PC-3 (cell line): ENCODE data around the gene COLEC11. TPM values are rescaled to one million over a fixed set of nuclear protein-coding genes. Genes with fewer than 3 reads are reported as not detected.

Source experiments
- ATAC-seq: fragments of 200-7000 bp; cut with Tn5 transposase; 2 replicates; pipeline ENCODE4 v1.9.1; 2020; ENCODE audit warnings: mild to moderate bottlenecking, moderate library complexity
- BruUV-seq: library from RNA; stranded (reverse); fragments of 400-500 nt; replicated peaks from 2 replicates; lab custom pipeline; 2021; lab: Mats Ljungman, UMichigan
- CTCF ChIA-PET: fragments of 300-600 bp; sonication (Branson Sonifier 250); formaldehyde crosslinking; loops from one replicate; lab custom pipeline; 2022; ENCODE audit warnings: antibody characterized with exemption; lab: Charles Lee
- POLR2A ChIA-PET: fragments of 300-600 bp; sonication (Branson Sonifier 250); formaldehyde crosslinking; loops from one replicate; lab custom pipeline; 2022; ENCODE audit warnings: antibody characterized with exemption; ENCODE audit not compliant: unreplicated experiment; lab: Charles Lee
- DNase-seq: peaks from one replicate; pipeline ENCODE4 v3.0.0-alpha.2; 2015
- H2AFZ ChIP-seq: fragments of 300-600 bp; sonication (generic); 2 replicates; pipeline ENCODE4 v1.6.0; 2016; ENCODE audit warnings: antibody characterized with exemption, low read length
- H3F3A ChIP-seq: fragments of 300-600 bp; sonication (generic); one replicate; pipeline ENCODE4 v1.6.0; 2017; ENCODE audit warnings: antibody characterized with exemption, low read length, control low read depth, mild to moderate bottlenecking; ENCODE audit not compliant: unreplicated experiment
- H3K27ac ChIP-seq: fragments of 300-600 bp; sonication (generic); 2 replicates; pipeline ENCODE4 v1.5.1; 2016; ENCODE audit warnings: mild to moderate bottlenecking, low read length
- H3K27me3 ChIP-seq: fragments of 300-600 bp; sonication (generic); 2 replicates; pipeline ENCODE4 v1.6.1; 2016; ENCODE audit warnings: low read length, mixed read lengths
- H3K36me3 ChIP-seq: fragments of 300-600 bp; sonication (generic); 2 replicates; pipeline ENCODE4 v1.6.1; 2016; ENCODE audit warnings: low read depth, mixed run types, low read length, mixed read lengths
- H3K4me1 ChIP-seq: fragments of 300-600 bp; sonication (generic); 2 replicates; pipeline ENCODE4 v1.5.1; 2016; ENCODE audit warnings: low read length; ENCODE audit not compliant: insufficient read depth
- H3K4me2 ChIP-seq: fragments of 300-600 bp; sonication (generic); 2 replicates; pipeline ENCODE4 v1.6.0; 2016; ENCODE audit warnings: low read length
- H3K4me3 ChIP-seq: fragments of 300-600 bp; sonication (generic); 2 replicates; pipeline ENCODE4 v1.5.1; 2016; ENCODE audit warnings: mild to moderate bottlenecking, low read length, mixed read lengths
- H3K79me2 ChIP-seq: fragments of 300-600 bp; sonication (generic); 2 replicates; pipeline ENCODE4 v1.6.1; 2017; ENCODE audit warnings: low read length, mixed read lengths
- H3K9ac ChIP-seq: fragments of 300-600 bp; sonication (generic); 2 replicates; pipeline ENCODE4 v1.6.0; 2016; ENCODE audit warnings: mild to moderate bottlenecking, low read length
- H3K9me2 ChIP-seq: fragments of 300-600 bp; sonication (generic); replicated peaks from 2 replicates; pipeline ENCODE4 v1.6.1; 2016; ENCODE audit warnings: mixed run types, low read length, mixed read lengths
- H3K9me3 ChIP-seq: fragments of 300-600 bp; sonication (generic); 2 replicates; pipeline ENCODE4 v1.6.1; 2016; ENCODE audit warnings: low read length, mixed read lengths
- H4K20me1 ChIP-seq: fragments of 300-600 bp; sonication (generic); 2 replicates; pipeline ENCODE4 v1.6.1; 2016; ENCODE audit warnings: low read length, mixed read lengths
- CTCF ChIP-seq: fragments of 300-600 bp; sonication (generic); conservative IDR thresholded peaks from 2 replicates; pipeline ENCODE4 v1.5.1; 2017; ENCODE audit warnings: antibody characterized with exemption, low read depth, mild to moderate bottlenecking, low read length
- EZH2 ChIP-seq: fragments of 300-600 bp; sonication (generic); IDR thresholded peaks from one replicate; pipeline ENCODE4 v1.6.1; 2017; ENCODE audit warnings: antibody characterized with exemption, mild to moderate bottlenecking, low read length; ENCODE audit not compliant: unreplicated experiment
- EZH2phosphoT487 ChIP-seq: fragments of 300-600 bp; sonication (generic); IDR thresholded peaks from 2 replicates; pipeline ENCODE4 v1.6.1; 2018; ENCODE audit warnings: mild to moderate bottlenecking, antibody characterized with exemption, low read length, borderline replicate concordance
- intact Hi-C: fragments of 100-400 bp; cut with micrococcal nuclease; formaldehyde crosslinking; loops from 2 replicates; pipeline ENCODE4 v1.9.0; 2023
- total RNA-seq: library from RNA; depleted of rRNA; stranded (reverse); fragments of >200 nt; gene quantifications from 2 replicates; pipeline ENCODE4 v1.2.3, GENCODE V29; 2014

COLEC11 gene
- total RNA-seq, 1 experiment from 2014 or later, result 0.44 TPM

GRCh38 chr2:3547915-3548314, 47.0 kb upstream of the COLEC11 start:
- Histone ChIP-seq H3K4me3 (no peak overlapping the region), H3K27ac (peak overlapping the region; percentile 37), H3F3A (no peaks in the 10 kb centered on the region), H3K9me2 (no peaks in the 10 kb centered on the region), H3K36me3 (peaks cover 78% of the 10 kb centered on the region), H3K9ac (no peak overlapping the region), H3K79me2 (peaks cover 15% of the 10 kb centered on the region; the same call in 1 of the 2 replicates), H3K27me3 (no peaks in the 10 kb centered on the region), H4K20me1 (no peaks in the 10 kb centered on the region), H3K4me1 (peaks cover 16% of the 10 kb centered on the region), H3K9me3 (no peaks in the 10 kb centered on the region), H3K4me2 (no peak overlapping the region), H2AFZ (no peak overlapping the region)
- ChIA-PET POLR2A (no interaction called here), CTCF (no interaction called here)
- peak; percentile 56 for DNase-seq
- no peak for TF ChIP-seq CTCF
- no peak for TF ChIP-seq EZH2
- TF ChIP-seq EZH2phosphoT487, result no peak
- no TSS peak for BruUV-seq
- peak; percentile 62; the same call in 1 of the 2 replicates for ATAC-seq
- intact Hi-C loops, result no loop called here

- H3K27ac ChIP-seq, result no peak overlapping the region
- no peaks in the 10 kb centered on the region for H3K9me3 ChIP-seq
- ChIA-PET POLR2A (no interaction called here), CTCF (no interaction called here)
- no peaks in the 10 kb centered on the region for H3K27me3 ChIP-seq
- intact Hi-C loops, result no loop called here
- no peak overlapping the region for H3K4me3 ChIP-seq
- no peak overlapping the region for H3K9ac ChIP-seq
- H3K4me1 ChIP-seq, result peaks cover 17% of the 10 kb centered on the region; the same call in 1 of the 2 replicates
- no peak for ATAC-seq
- BruUV-seq, result no TSS peak
- H3K79me2 ChIP-seq, result peaks cover 55% of the 10 kb centered on the region
- H4K20me1 ChIP-seq, result no peaks in the 10 kb centered on the region
- H3K4me2 ChIP-seq, result no peak overlapping the region
- DNase-seq, result no peak
- H3F3A ChIP-seq, result no peaks in the 10 kb centered on the region
- TF ChIP-seq EZH2phosphoT487 (no peak), CTCF (no peak), EZH2 (no peak)
- no peak overlapping the region for H2AFZ ChIP-seq
- H3K9me2 ChIP-seq, result no peaks in the 10 kb centered on the region
- H3K36me3 ChIP-seq, result peaks cover 58% of the 10 kb centered on the region
These were observed 41.0 kb upstream of the COLEC11 start for GRCh38 chr2:3553946-3554345.

- Histone ChIP-seq H3K36me3 (peaks cover 31% of the 10 kb centered on the region), H3F3A (no peaks in the 10 kb centered on the region), H3K4me2 (peak overlapping the region; percentile 87), H2AFZ (peak overlapping the region; percentile 51), H3K9me3 (no peaks in the 10 kb centered on the region), H3K9ac (peak overlapping the region; percentile 98), H4K20me1 (no peaks in the 10 kb centered on the region), H3K9me2 (no peaks in the 10 kb centered on the region), H3K27ac (peak overlapping the region; percentile 63), H3K27me3 (no peaks in the 10 kb centered on the region), H3K79me2 (peaks cover 58% of the 10 kb centered on the region), H3K4me3 (peak overlapping the region; percentile 73), H3K4me1 (peaks cover 17% of the 10 kb centered on the region)
- ATAC-seq (peak; percentile 4), DNase-seq (no peak)
- ChIA-PET POLR2A (interaction anchor here (0.6 to 0.8 kb wide), 2 partner anchors 13 to 34 kb away, joined by 3 to 14 read pairs; no protein-coding TSS in a partner anchor), CTCF (no interaction called here)
- no TSS peak for BruUV-seq
- TF ChIP-seq CTCF (no peak), EZH2phosphoT487 (no peak), EZH2 (no peak)
- intact Hi-C loops, result loop anchor here (1.0 kb wide), 2 partner anchors 18 to 180 kb away; partner anchors contain the start of genes EIPR1 and RPS7
These were observed 37.2 kb upstream of the COLEC11 start for GRCh38 chr2:3557639-3558204.
